MM.1S (cell line): ENCODE measurements around the gene FER.
"Not testable (repeated sequence)": the region's sequence is repeated elsewhere in the genome, so short reads cannot be mapped to it uniquely, and the experiment has no call there.

Experiments
- DNase-seq: peaks from one replicate; pipeline ENCODE4 v3.0.0-alpha.2; 2015
- H2AFZ ChIP-seq: fragments of 300-600 bp; sonication (generic); 2 replicates; pipeline ENCODE4 v1.6.0; 2016; ENCODE audit warnings: antibody characterized with exemption, low read length
- H3F3A ChIP-seq: fragments of 300-600 bp; sonication (generic); 2 replicates; pipeline ENCODE4 v1.6.1; 2016; ENCODE audit warnings: mild to moderate bottlenecking, antibody characterized with exemption, low read length, moderate library complexity, mixed read lengths; ENCODE audit not compliant: insufficient read depth
- H3K27ac ChIP-seq: fragments of 300-600 bp; sonication (generic); 2 replicates; pipeline ENCODE4 v1.5.1; 2016; ENCODE audit warnings: mild to moderate bottlenecking, low read length
- H3K27me3 ChIP-seq: fragments of 300-600 bp; sonication (generic); replicated peaks from 2 replicates; pipeline ENCODE4 v1.6.0; 2016; ENCODE audit warnings: low read length; ENCODE audit not compliant: insufficient read depth
- H3K36me3 ChIP-seq: fragments of 300-600 bp; sonication (generic); replicated peaks from 2 replicates; pipeline ENCODE4 v1.6.1; 2016; ENCODE audit warnings: mild to moderate bottlenecking, low read length, mixed read lengths; ENCODE audit not compliant: insufficient read depth
- H3K4me1 ChIP-seq: fragments of 300-600 bp; sonication (generic); 2 replicates; pipeline ENCODE4 v1.6.1; 2016; ENCODE audit warnings: low read length, mixed read lengths
- H3K4me2 ChIP-seq: fragments of 300-600 bp; sonication (generic); 2 replicates; pipeline ENCODE4 v1.6.0; 2016; ENCODE audit warnings: low read depth, low read length
- H3K4me3 ChIP-seq: fragments of 300-600 bp; sonication (generic); 2 replicates; pipeline ENCODE4 v1.5.1; 2016; ENCODE audit warnings: low read length, mixed read lengths
- H3K79me2 ChIP-seq: fragments of 300-600 bp; sonication (generic); 2 replicates; pipeline ENCODE4 v1.6.1; 2016; ENCODE audit warnings: mixed run types, low read length, mixed read lengths
- H3K9ac ChIP-seq: fragments of 300-600 bp; sonication (generic); 2 replicates; pipeline ENCODE4 v1.6.1; 2016; ENCODE audit warnings: low read length, mixed read lengths
- H3K9me2 ChIP-seq: fragments of 300-600 bp; sonication (generic); replicated peaks from 2 replicates; pipeline ENCODE4 v1.6.1; 2016; ENCODE audit warnings: mild to moderate bottlenecking, low read length, mixed read lengths; ENCODE audit not compliant: insufficient read depth
- H3K9me3 ChIP-seq: fragments of 300-600 bp; sonication (generic); replicated peaks from 2 replicates; pipeline ENCODE4 v1.6.1; 2016; ENCODE audit warnings: mild to moderate bottlenecking, low read length, mixed read lengths; ENCODE audit not compliant: insufficient read depth
- H4K20me1 ChIP-seq: fragments of 300-600 bp; sonication (generic); 2 replicates; pipeline ENCODE4 v1.6.1; 2016; ENCODE audit warnings: mild to moderate bottlenecking, low read length, moderate library complexity, mixed read lengths; ENCODE audit not compliant: insufficient read depth
- EZH2 ChIP-seq: fragments of 300-600 bp; sonication (generic); optimal IDR thresholded peaks from 2 replicates; pipeline ENCODE3; 2017; ENCODE audit warnings: low read depth, mild to moderate bottlenecking, antibody characterized with exemption, low read length, mixed read lengths
- EZH2phosphoT487 ChIP-seq: fragments of 300-600 bp; sonication (generic); IDR thresholded peaks from 2 replicates; pipeline ENCODE4 v1.6.1; 2018; ENCODE audit warnings: antibody characterized with exemption, low read length
- TF ChIP-seq, protein P1 (sequence below): fragments of 300-600 bp; sonication (generic); IDR thresholded peaks from 2 replicates; pipeline ENCODE4 v1.5.1; 2016; ENCODE audit warnings: antibody characterized with exemption, low read length, mixed read lengths

Gene FER

DNA sequence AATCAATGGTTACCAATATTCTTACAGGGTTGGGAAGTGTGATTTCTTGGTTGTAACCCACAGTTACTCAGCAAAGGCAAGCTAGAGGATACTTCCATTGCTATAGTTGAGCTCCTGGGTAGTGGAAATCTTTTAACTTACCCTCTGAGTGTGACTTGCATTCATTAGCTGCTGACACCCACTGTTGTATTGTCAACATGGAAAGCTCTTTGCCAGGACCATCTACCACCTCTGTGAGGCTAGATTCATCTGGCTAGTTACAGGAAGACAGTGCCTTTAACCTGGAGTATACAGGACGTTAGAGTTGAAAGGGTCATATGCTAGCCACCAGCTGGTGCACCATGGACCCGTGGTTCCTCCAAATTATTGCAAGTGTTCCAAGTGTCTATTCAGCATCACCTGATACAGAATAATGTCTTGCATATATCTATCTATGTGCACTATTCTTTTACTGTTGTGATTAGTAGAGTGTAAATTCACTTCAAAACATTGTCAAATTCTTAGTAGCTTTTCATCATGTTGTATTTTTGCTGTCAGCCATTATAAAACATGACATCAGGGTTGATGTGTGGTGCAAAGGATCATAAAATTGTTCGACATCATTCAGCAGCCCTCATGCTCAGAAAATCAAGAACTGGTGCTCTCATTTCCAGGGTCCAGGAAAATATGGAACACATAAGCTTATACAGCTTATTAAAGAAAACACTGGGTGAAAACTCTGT, 423.1 kb downstream of the FER start:
- no peaks in the 10 kb centered on the region for H4K20me1 ChIP-seq
- H3F3A ChIP-seq = no peaks in the 10 kb centered on the region
- TF ChIP-seq, protein P1, sequence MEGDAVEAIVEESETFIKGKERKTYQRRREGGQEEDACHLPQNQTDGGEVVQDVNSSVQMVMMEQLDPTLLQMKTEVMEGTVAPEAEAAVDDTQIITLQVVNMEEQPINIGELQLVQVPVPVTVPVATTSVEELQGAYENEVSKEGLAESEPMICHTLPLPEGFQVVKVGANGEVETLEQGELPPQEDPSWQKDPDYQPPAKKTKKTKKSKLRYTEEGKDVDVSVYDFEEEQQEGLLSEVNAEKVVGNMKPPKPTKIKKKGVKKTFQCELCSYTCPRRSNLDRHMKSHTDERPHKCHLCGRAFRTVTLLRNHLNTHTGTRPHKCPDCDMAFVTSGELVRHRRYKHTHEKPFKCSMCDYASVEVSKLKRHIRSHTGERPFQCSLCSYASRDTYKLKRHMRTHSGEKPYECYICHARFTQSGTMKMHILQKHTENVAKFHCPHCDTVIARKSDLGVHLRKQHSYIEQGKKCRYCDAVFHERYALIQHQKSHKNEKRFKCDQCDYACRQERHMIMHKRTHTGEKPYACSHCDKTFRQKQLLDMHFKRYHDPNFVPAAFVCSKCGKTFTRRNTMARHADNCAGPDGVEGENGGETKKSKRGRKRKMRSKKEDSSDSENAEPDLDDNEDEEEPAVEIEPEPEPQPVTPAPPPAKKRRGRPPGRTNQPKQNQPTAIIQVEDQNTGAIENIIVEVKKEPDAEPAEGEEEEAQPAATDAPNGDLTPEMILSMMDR = no peak
- TF ChIP-seq EZH2 = no peak
- no peak for TF ChIP-seq EZH2phosphoT487

GRCh38 chr5:109171437-109172073, 423.9 kb downstream of the FER start:
- not testable (repeated sequence) for H3K4me2 ChIP-seq, H3K4me3 ChIP-seq, H2AFZ ChIP-seq, H3K27ac ChIP-seq, H4K20me1 ChIP-seq, H3K36me3 ChIP-seq, DNase-seq, H3K79me2 ChIP-seq, H3K9ac ChIP-seq, H3K9me2 ChIP-seq, H3K4me1 ChIP-seq, H3K27me3 ChIP-seq, H3F3A ChIP-seq, H3K9me3 ChIP-seq

More for the DNA sequence above, 423.1 kb downstream of the FER start:
- Histone ChIP-seq H3K9me2 (no peaks in the 10 kb centered on the region), H3K27me3 (no peaks in the 10 kb centered on the region), H3K4me2 (no peak overlapping the region), H2AFZ (no peak overlapping the region), H3K27ac (no peak overlapping the region), H3K9ac (no peak overlapping the region), H3K9me3 (no peaks in the 10 kb centered on the region), H3K4me1 (no peaks in the 10 kb centered on the region), H3K79me2 (no peaks in the 10 kb centered on the region), H3K4me3 (no peak overlapping the region), H3K36me3 (no peaks in the 10 kb centered on the region)
- no peak for DNase-seq

DNA sequence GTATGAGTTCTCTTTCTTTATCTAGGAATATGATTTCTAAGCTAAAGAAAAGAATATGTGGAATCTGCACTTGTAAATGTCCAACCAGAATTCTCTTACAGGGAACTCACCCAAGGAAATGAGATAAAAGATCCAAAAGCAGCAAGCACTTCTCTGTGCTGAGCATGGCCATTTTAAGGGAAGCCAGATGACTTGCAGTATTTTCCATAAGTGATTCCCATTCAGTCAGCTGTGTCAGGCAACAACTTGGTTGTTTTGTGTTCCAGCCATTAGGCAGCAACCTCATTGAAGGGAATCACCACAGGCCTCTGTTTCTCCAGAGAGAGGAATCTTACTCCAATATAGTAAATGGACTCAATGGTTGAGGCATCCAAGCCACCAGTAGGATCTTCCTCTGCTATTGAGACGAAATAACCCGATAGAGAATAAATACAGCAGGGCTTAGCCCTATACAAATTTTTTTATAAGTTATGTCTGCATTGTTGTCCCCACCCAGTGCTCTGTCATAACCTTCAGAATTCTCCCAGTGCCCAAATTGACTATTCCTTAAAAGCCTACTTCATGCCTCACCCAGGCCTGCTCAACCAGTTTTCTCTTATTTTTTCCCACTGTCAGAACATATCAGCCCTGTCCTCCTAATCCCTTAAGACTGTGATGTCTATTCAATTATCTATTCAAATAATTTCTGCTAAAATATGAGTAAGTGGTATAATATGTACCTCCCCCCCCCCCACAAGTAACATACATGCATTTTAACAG, 425.5 kb downstream of the FER start:
- Histone ChIP-seq H3K27ac (no peak overlapping the region), H3K4me1 (no peaks in the 10 kb centered on the region), H3K27me3 (no peaks in the 10 kb centered on the region), H3K9me3 (no peaks in the 10 kb centered on the region), H3K9ac (no peak overlapping the region), H2AFZ (no peak overlapping the region), H3K9me2 (no peaks in the 10 kb centered on the region), H3K4me3 (no peak overlapping the region), H3K79me2 (no peaks in the 10 kb centered on the region), H3K4me2 (no peak overlapping the region), H4K20me1 (no peaks in the 10 kb centered on the region), H3K36me3 (no peaks in the 10 kb centered on the region), H3F3A (no peaks in the 10 kb centered on the region)
- no peak for DNase-seq
- TF ChIP-seq, protein P1 = no peak
- no peak for TF ChIP-seq EZH2phosphoT487
- TF ChIP-seq EZH2 = no peak

- Histone ChIP-seq H3K4me2 (no peak overlapping the region), H3K36me3 (no peaks in the 10 kb centered on the region), H3K4me1 (no peaks in the 10 kb centered on the region), H3K27ac (no peak overlapping the region), H3K9ac (no peak overlapping the region), H3K79me2 (no peaks in the 10 kb centered on the region), H2AFZ (no peak overlapping the region), H3F3A (no peaks in the 10 kb centered on the region), H3K9me2 (no peaks in the 10 kb centered on the region), H3K4me3 (no peak overlapping the region), H3K9me3 (no peaks in the 10 kb centered on the region), H3K27me3 (no peaks in the 10 kb centered on the region), H4K20me1 (no peaks in the 10 kb centered on the region)
- DNase-seq = no peak
- no peak for TF ChIP-seq EZH2phosphoT487
- no peak for TF ChIP-seq EZH2
- TF ChIP-seq, protein P1 = no peak
These were observed 429.5 kb downstream of the FER start for GRCh38 chr5:109177227-109177626.
